Activated T-helper 9 cell treated with anti-CD3 and anti-CD28 coated beads, Interleukin-2, amount 50 U/mL, for 16 hours (primary cell): ENCODE results near the gene PUS1.

Experiments
- DNase-seq: peaks from one replicate; pipeline ENCODE4 v3.0.0-alpha.2; 2020; ENCODE audit warnings: low read depth

PUS1 gene

GRCh38 chr12:131991816-131992430 lies 62.8 kb downstream of the PUS1 start:
- no peak for DNase-seq

GRCh38 chr12:131994589-131994988 lies 65.5 kb downstream of the PUS1 start:
- no peak for DNase-seq
